ENCODE measurements around the gene USHBP1.

USHBP1 gene

GRCh38 chr19:17305517-17306284, 41.2 kb upstream of the USHBP1 start, which contains the start of gene MRPL34:
MRPL34 (plus strand) TSS chr19:17305872; CDS start chr19:17305893, 21 bp downstream.
- no peaks in the 10 kb centered on the region for H3K36me3 ChIP-seq (ENCODE audit: insufficient read depth)
- no peak within 1 kb of the TSS for H3K4me3 ChIP-seq (IDR thresholded peaks at IDR 0.05; ENCODE audit: insufficient read depth, low read depth, low read length)
- H3K4me2 ChIP-seq, result peak within 1 kb of the TSS; percentile 70
- peak within 1 kb of the TSS; percentile 55 for H2AFZ ChIP-seq (ENCODE audit: low read depth)
- peaks cover 31% of the 10 kb centered on the region for H3K79me2 ChIP-seq (ENCODE audit: insufficient read depth, low read depth)
- TF ChIP-seq CTCF (conservative IDR thresholded peaks at IDR 0.05; ENCODE audit: low read depth, low read length), result no peak
- H3K9ac ChIP-seq, result peak within 1 kb of the TSS; percentile 71
- H3K27ac ChIP-seq, result peak within 1 kb of the TSS; percentile 65
- peaks cover 41% of the 10 kb centered on the region for H3K4me1 ChIP-seq (ENCODE audit: low read depth, poor library complexity, severe bottlenecking)
- no peaks in the 10 kb centered on the region for H3K27me3 ChIP-seq (ENCODE audit: insufficient read depth, low read depth)
- H4K20me1 ChIP-seq (ENCODE audit: insufficient read depth), result no peaks in the 10 kb centered on the region

- Histone ChIP-seq H3K4me3 (IDR thresholded peaks at IDR 0.05; ENCODE audit: insufficient read depth, low read depth, low read length) (no peak overlapping the region), H2AFZ (ENCODE audit: low read depth) (no peak overlapping the region)
These were observed 40.6 kb upstream of the USHBP1 start for GRCh38 chr19:17305216-17305516.

DNA sequence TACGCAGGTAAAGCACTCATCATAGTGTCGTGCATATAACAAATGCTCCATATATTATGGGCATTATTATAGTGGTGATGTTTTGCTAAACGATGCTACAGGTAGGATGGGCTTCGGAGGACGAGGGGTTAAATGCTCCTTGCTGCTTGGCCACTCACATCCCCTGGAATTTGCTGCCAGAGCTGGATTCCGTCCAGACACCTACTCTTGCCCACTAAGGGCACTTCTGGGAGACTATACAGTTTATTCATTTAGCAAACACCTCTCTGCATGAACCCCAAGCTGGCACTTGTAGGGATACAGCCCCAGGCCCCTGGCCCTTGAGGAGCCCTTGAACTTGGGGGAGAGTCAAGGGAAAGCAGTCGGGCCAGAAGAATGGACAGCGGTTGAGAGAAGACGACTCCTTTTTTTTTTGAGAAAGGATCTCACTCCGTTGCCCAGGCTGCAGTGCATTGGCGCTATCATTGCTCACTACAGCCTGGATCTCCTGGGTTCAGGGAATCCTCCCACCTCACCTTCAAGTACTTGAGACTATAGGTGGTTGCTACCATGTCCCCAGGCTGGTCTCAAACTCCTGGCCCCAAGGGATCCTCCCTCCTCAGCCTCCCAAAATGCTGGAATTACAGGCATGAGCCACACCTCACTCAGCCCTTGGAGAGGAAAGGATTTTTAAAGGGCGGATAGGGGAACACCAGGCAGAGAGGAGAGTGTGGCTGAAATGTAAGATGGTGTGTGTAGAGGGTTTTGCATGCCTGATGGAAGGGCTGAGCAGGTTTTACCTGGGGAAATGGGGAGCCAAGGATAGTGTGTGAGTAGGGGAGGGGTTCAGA, 40.1 kb upstream of the USHBP1 start:
- peaks cover 20% of the 10 kb centered on the region for H3K79me2 ChIP-seq (ENCODE audit: insufficient read depth, low read depth)
- no peaks in the 10 kb centered on the region for H4K20me1 ChIP-seq (ENCODE audit: insufficient read depth)
- H3K27ac ChIP-seq, result no peak overlapping the region
- TF ChIP-seq CTCF (conservative IDR thresholded peaks at IDR 0.05; ENCODE audit: low read depth, low read length), result no peak
- H3K36me3 ChIP-seq (ENCODE audit: insufficient read depth), result no peaks in the 10 kb centered on the region
- H3K4me3 ChIP-seq (IDR thresholded peaks at IDR 0.05; ENCODE audit: insufficient read depth, low read depth, low read length), result no peak overlapping the region
- peaks cover 35% of the 10 kb centered on the region for H3K4me1 ChIP-seq (ENCODE audit: low read depth, poor library complexity, severe bottlenecking)
- no peak overlapping the region for H3K9ac ChIP-seq
- peak overlapping the region; percentile 57; the same call in 1 of the 2 replicates for H3K4me2 ChIP-seq
- H3K27me3 ChIP-seq (ENCODE audit: insufficient read depth, low read depth), result no peaks in the 10 kb centered on the region
- no peak overlapping the region for H2AFZ ChIP-seq (ENCODE audit: low read depth)

More at GRCh38 chr19:17305216-17305516, 40.6 kb upstream of the USHBP1 start:
- Histone ChIP-seq H3K27me3 (ENCODE audit: insufficient read depth, low read depth) (no peaks in the 10 kb centered on the region), H3K4me2 (no peak overlapping the region; the same call in 1 of the 2 replicates), H4K20me1 (ENCODE audit: insufficient read depth) (no peaks in the 10 kb centered on the region), H3K36me3 (ENCODE audit: insufficient read depth) (no peaks in the 10 kb centered on the region), H3K4me1 (ENCODE audit: low read depth, poor library complexity, severe bottlenecking) (peaks cover 36% of the 10 kb centered on the region), H3K79me2 (ENCODE audit: insufficient read depth, low read depth) (peaks cover 25% of the 10 kb centered on the region), H3K9ac (no peak overlapping the region), H3K27ac (no peak overlapping the region)
- 0 out of 2 replicates have a peak, but pooled peaks have one; percentile 41 for TF ChIP-seq CTCF (conservative IDR thresholded peaks at IDR 0.05; ENCODE audit: low read depth, low read length)

DNA sequence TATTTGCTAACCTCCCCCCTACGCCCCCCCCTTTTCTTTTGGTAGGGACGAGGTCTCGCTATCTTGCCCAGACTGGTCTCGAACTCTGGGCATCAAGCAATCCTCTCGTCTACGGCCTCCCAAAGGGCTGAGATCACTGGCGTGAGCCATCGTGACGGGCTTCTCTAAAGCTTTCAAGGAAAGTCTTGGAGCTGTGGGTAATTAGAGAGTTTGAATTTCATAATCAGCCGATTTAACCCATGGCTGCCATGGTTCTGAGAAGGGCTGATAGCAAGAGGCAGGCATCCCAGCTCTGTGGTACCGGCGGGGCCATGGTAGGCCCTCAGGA, 39.4 kb upstream of the USHBP1 start:
- no peak overlapping the region for H3K9ac ChIP-seq
- H3K4me1 ChIP-seq (ENCODE audit: low read depth, poor library complexity, severe bottlenecking), result peaks cover 35% of the 10 kb centered on the region
- H3K27me3 ChIP-seq (ENCODE audit: insufficient read depth, low read depth), result no peaks in the 10 kb centered on the region
- peak overlapping the region; percentile 57; the same call in 1 of the 2 replicates for H3K4me2 ChIP-seq
- no peaks in the 10 kb centered on the region for H3K36me3 ChIP-seq (ENCODE audit: insufficient read depth)
- peaks cover 20% of the 10 kb centered on the region for H3K79me2 ChIP-seq (ENCODE audit: insufficient read depth, low read depth)
- H2AFZ ChIP-seq (ENCODE audit: low read depth), result peak overlapping the region; percentile 59; the same call in 1 of the 2 replicates
- no peak overlapping the region for H3K27ac ChIP-seq
- no peak for TF ChIP-seq CTCF (conservative IDR thresholded peaks at IDR 0.05; ENCODE audit: low read depth, low read length)
- no peak overlapping the region for H3K4me3 ChIP-seq (IDR thresholded peaks at IDR 0.05; ENCODE audit: insufficient read depth, low read depth, low read length)
- no peaks in the 10 kb centered on the region for H4K20me1 ChIP-seq (ENCODE audit: insufficient read depth)

All from KMS-11 (cell line).